Choroid plexus epithelial cell (primary cell): ENCODE measurements around the gene TIMELESS.
"Not testable (repeated sequence)": the region's sequence is repeated elsewhere in the genome, so short reads cannot be mapped to it uniquely, and the experiment has no call there.

Source experiments
- DNase-seq: peaks from one replicate; pipeline ENCODE4 v3.0.0-alpha.2; 2010; ENCODE audit warnings: low read depth
- H3K4me3 ChIP-seq: 2 replicates; pipeline ENCODE4 v1.5.1; 2011; ENCODE audit warnings: low read depth, mild to moderate bottlenecking, control low read depth, low read length, moderate library complexity
- TF ChIP-seq, protein P1 (sequence below): conservative IDR thresholded peaks from 2 replicates; pipeline ENCODE4 v1.5.1; 2011; ENCODE audit warnings: low read depth, mild to moderate bottlenecking, control low read depth, inconsistent platforms, low read length, moderate library complexity

TIMELESS gene

DNA sequence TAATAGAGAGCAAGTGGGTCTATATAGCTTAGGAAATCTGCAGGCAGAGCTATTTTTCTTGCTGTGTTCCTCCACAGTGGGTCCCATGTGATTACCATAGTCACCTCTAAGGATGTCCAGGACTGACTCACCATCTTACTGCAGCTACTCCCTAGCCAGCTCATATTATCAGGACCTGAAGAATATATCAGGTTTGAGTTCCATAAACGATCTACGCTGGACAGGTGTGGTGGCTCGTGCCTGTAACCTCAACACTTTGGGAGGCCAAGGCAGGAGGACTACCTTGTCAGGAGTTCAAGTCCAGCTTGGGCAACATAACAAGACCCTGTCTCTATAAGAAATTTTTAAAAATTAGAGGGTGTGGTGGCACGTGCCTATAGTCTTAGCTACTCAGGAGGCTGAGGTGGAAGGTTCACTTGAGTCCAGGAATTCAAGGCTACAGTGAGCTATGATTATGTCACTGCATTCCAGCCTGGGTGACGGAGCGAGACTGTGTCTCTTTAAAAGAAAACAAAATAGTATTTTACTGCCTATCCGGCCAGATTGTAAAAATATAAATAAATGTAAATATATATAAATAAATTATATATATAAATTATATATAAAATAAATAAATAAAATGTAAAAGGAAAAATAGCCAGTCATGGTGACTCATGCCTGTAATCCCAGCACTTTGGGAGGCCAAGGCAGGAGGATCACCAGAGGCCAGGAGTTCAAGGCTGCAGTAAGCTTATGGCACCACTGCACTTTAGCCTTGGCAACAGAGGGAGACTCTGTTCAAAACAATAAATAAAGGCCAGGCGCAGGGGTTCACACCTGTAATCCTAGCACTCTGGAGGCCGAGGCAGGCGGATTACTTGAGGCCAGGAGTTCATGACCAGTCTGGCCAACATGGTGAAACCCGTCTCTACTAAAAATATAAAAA lies 12.3 kb upstream of the TIMELESS start:
- H3K4me3 ChIP-seq: no peak overlapping the region
- DNase-seq: peak; percentile 57
- TF ChIP-seq, protein P1, sequence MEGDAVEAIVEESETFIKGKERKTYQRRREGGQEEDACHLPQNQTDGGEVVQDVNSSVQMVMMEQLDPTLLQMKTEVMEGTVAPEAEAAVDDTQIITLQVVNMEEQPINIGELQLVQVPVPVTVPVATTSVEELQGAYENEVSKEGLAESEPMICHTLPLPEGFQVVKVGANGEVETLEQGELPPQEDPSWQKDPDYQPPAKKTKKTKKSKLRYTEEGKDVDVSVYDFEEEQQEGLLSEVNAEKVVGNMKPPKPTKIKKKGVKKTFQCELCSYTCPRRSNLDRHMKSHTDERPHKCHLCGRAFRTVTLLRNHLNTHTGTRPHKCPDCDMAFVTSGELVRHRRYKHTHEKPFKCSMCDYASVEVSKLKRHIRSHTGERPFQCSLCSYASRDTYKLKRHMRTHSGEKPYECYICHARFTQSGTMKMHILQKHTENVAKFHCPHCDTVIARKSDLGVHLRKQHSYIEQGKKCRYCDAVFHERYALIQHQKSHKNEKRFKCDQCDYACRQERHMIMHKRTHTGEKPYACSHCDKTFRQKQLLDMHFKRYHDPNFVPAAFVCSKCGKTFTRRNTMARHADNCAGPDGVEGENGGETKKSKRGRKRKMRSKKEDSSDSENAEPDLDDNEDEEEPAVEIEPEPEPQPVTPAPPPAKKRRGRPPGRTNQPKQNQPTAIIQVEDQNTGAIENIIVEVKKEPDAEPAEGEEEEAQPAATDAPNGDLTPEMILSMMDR: no peak

DNA sequence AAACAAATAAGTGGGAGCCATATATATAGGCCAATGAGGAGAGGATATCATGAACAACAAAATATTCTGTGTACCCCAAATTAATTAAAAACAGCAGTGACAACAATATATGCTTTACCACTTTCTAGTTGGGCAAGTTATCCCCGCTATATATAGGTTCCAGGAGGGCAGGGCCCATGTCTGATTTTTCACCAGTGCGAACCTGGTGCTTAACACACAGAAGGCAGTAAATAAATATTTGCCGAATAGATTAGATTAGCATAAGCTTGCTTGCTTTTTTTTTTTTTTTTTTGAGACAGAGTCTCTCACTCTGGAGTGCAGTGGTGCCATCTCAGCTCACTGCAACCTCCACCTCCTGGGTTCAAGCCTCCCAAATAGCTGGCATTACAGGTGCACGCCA lies 8.6 kb upstream of the TIMELESS start:
- TF ChIP-seq, protein P1: no peak
- no peak overlapping the region for H3K4me3 ChIP-seq
- no peak for DNase-seq

DNA sequence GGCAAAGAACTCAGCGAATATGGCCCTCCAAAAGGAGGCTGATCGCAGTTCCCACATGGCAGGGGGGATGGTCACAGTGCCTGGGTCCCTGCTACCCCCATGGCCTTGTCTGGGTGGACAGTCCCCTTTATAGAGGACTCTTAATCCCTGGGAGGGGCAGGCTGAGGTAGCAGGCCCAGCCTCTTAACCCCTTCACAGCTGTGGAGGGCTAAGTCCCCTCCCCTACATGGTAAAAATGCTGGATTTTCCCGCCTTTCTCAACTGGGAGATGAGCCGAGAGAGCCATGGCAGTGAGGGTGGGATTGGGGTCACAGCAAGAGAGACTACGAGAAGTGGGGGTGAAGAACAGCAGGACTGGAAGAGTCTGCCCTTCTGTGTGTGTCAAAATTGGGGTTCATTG lies 5.3 kb upstream of the TIMELESS start, which contains the start of gene MIP:
MIP (minus strand) TSS at position 101 of the 400 bp plus-strand sequence; CDS start at position 57, 44 bp downstream.
- no peak for DNase-seq
- TF ChIP-seq, protein P1: no peak
- no peak within 1 kb of the TSS for H3K4me3 ChIP-seq

DNA sequence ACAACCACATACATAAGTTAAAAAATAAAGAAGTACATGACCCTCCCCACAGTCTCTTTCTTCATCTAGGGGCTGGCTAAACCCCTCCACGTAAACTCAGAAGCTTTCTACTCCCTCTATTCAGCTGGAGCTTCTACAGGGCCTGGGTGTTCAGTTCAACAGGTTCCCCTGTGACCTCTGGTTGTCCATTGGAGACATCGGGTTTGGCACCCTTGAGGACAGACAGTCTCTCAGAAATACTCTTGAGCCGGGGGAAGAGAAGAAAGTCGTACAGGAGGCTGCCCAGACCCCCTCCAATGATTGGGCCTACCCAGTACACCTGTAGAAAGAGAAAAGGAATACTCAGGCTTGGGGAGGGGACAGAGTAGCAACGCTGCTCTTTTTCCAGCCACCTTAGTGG lies 1.9 kb upstream of the TIMELESS start:
- no peak for DNase-seq
- no peak overlapping the region for H3K4me3 ChIP-seq
- TF ChIP-seq, protein P1: no peak

DNA sequence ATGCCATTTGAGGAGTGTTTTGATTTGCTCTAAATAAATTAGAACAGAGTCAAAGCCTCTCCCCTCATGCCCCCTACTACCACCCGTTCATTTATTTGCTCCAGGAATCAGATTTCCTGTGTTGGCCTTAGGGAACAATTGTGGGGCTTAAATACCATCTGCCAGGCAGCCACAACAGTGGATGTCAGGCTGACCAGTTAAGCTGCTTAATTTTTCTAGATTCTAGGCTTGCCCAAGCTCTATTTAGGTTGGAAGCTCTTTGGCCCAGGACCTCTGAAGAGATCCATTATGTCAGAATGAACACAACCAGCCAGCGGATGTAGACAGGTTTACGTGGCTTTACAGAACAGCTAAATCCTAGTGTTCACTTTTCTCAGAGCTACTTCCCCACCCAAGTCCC lies 1.0 kb upstream of the TIMELESS start:
- no peak for DNase-seq
- H3K4me3 ChIP-seq: no peak overlapping the region
- TF ChIP-seq, protein P1: no peak

DNA sequence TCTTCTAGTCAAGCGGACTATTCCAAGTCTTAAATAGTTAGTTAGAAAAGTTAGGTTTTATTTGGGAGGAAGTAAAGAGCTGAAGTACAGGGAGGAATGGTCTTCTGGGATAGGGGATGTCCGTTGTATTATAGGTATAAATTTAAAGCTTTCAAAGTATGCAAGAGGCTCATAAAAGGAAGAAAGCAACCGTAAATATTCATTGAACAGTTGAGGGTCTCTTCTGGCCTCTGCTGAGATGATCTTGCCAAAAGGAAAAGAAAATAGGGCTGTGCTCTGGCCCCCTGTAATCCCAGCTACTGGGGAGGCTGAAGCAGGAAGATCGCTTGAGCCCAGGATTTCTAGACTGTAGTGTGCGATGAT lies 377 bp upstream of the TIMELESS start:
- DNase-seq: no peak
- TF ChIP-seq, protein P1: no peak
- peak overlapping the region; percentile 88 for H3K4me3 ChIP-seq

DNA sequence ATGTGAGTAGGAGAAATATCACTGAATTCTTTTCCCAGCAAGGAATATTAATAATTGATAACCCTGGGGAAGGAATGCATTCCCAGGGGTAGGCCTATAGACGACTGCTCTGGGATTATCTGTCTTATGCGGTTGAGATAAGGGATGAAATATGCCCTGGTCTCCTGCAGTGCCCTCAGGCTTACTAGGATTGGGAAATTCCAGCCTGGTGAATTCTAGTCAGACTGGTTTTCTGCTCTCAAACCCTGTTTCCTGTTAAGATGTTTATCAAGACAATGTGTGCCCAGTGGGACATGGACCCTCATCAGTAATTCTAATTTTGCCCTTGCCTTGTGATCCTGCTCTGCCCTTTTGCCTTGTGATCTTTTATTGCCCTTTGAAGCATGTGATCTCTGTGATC lies 6.0 kb downstream of the TIMELESS start:
- DNase-seq, H3K4me3 ChIP-seq: not testable (repeated sequence)
